GM03348 (cell line): ENCODE measurements around the gene DNAJC2.
"Not testable (repeated sequence)": the region's sequence is repeated elsewhere in the genome, so short reads cannot be mapped to it uniquely, and the experiment has no call there.

Experiments
- DNase-seq: peaks from one replicate; pipeline ENCODE4 v3.0.0; 2012; ENCODE audit warnings: low spot score

DNAJC2 gene

DNA sequence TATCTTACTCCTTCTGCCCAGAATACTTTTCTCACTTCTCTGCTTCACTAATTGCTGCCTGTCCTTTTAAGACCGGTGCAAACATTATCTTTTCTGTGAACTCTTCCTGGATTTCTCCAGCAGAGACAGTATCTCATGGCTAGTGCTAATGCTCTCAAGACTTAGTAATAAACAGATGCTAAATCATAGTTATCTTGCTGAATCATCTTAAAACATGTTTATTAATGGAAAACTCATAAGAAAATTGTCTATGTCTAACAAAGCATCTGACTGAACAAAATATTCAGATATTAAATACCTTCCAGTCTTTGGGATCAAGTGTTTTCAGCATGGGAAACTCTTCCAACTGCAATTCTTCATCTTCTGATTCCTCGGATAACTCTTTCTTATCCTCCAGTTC lies 3.1 kb downstream of the DNAJC2 start:
- no peak for DNase-seq

- DNase-seq, result no peak
These were observed 5.7 kb downstream of the DNAJC2 start for GRCh38 chr7:103338864-103339263.

- no peak for DNase-seq
These were observed 7.8 kb downstream of the DNAJC2 start for GRCh38 chr7:103336761-103337160.

- DNase-seq, result no peak
These were observed 18.8 kb downstream of the DNAJC2 start for GRCh38 chr7:103325744-103326143.

DNA sequence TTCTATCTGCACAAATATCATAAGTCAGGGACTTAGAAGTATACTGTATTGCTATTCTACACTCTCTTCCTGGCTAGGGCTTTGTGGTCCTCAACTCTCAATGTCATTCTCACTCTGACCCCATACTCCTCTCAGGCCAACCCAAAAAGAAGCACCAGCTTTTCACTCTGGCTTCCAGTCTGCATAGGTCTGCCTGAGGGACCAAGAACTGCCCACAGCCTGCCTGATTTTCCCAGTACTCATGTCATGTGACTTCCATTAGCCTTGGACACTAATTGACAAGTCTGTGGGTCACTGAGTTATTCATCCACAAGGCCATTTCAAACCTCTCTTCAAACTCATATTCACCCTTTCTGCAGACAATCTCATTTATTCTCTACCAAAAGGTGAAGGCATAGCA lies 27.6 kb downstream of the DNAJC2 start:
- no peak for DNase-seq

GRCh38 chr7:103316380-103316941 lies 28.1 kb downstream of the DNAJC2 start:
- no peak for DNase-seq

DNA sequence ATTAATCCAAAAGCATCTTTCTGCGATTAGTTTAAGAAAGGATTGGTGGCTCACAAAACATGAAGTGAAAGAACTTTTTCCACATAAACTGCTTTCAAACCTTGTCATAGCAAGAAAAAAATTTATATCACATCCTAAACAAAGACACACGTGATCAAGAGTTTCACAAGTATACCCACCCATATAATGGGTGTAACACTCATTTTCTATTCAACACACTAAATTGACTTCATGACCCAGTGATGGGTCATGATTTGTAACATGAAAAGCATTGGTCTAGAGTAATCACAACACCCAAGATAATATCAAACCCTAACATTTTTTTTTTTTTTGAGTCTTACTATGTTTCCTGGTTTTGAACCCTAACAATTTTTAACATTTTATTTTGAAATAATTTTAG lies 29.7 kb downstream of the DNAJC2 start:
- no peak for DNase-seq

GRCh38 chr7:103307503-103308231 lies 36.9 kb downstream of the DNAJC2 start:
- no peak for DNase-seq

DNA sequence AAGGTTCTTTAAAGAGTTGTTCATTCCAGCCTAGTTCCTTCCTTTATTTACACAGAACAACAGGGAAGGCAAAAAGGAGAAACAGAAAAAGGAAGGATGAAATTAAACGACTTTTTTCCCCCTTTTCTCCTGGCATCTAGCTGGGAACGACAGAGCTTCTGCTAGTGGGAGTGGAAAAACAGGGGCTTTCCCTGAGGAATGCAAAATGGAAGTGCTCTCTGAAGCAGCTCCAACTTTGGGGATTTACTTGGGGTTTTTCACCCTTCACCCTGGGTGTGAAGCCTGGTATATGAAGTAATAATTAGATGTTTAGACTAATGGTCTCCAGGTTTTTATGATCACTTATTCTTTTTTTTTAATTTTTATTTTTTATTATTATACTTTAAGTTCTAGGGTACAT lies 43.1 kb downstream of the DNAJC2 start:
- DNase-seq, result no peak

GRCh38 chr7:103299660-103300059 lies 44.9 kb downstream of the DNAJC2 start:
- no peak for DNase-seq

GRCh38 chr7:103297837-103298179 lies 46.8 kb downstream of the DNAJC2 start:
- DNase-seq, result no peak

DNA sequence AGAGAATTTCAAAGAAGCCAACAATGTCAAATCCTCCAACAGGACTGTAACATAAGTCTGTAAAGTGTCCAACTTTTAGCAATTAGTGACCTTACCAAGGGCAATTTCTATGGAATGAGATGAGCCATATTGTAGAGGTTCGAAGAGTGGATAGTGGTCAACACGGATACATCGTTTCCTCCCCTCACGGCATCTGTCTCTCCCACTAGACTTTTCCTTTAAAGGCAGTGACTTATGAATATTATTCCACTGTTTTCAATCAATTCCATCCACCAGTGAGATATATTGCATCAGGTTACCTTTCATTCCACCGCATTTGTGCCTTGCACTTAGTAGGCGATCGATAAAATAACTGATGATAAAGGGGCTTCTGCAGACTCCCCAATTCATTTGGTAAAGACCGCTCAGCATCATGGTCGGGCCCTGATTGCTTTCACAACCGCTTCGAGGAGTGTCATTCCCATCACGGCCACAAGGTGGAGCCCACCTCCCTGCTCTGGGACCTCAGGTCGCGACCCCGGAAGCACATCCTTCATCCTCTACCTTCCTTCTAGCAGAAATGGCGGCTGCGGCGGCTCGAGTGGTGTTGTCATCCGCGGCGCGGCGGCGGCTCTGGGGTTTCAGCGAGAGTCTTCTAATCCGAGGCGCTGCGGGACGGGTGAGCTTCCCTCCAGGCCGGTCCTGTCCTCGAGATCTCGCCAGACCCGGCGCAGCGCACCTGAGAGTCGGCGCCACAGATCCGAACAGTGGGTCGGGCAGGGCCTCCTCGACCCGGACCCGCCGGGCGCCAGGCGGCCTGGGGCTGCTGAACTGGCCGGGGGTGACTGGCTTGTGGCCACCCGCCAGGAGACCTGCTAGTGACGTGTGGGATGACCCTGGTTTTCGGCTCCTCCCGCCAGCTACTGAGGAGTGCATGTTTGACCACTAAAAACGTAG lies 47.4 kb downstream of the DNAJC2 start, which contains the start of gene PMPCB:
TSS of gene PMPCB (plus strand) at position 535 of the 936 bp plus-strand sequence. CDS start at position 560, 25 bp downstream.
- peak; percentile 96 for DNase-seq

GRCh38 chr7:103293526-103293925 lies 51.0 kb downstream of the DNAJC2 start:
- no peak for DNase-seq

DNA sequence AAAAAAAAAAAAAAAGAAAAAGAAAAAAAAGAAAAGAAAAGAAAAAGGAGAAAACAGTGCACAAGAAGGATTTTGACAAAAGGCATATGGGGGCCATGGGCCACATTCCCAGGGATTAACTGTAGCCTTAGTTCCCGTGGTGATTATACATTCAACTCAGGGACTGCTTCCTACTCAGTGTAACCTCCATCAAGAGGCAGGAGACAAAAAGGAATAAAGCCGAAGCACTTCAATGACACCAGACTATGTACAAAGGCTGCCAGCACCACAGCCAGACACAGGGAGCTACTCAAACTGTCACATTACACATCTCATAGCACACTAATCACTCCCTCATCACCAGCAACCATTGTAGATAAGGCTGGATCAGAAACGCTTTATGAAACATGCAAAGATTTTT lies 52.4 kb downstream of the DNAJC2 start:
- DNase-seq, result no peak

- not testable (repeated sequence) for DNase-seq
These were observed 61.7 kb downstream of the DNAJC2 start for GRCh38 chr7:103282802-103283427.

- DNase-seq, result not testable (repeated sequence)
These were observed 63.8 kb downstream of the DNAJC2 start for GRCh38 chr7:103280803-103281155.

DNA sequence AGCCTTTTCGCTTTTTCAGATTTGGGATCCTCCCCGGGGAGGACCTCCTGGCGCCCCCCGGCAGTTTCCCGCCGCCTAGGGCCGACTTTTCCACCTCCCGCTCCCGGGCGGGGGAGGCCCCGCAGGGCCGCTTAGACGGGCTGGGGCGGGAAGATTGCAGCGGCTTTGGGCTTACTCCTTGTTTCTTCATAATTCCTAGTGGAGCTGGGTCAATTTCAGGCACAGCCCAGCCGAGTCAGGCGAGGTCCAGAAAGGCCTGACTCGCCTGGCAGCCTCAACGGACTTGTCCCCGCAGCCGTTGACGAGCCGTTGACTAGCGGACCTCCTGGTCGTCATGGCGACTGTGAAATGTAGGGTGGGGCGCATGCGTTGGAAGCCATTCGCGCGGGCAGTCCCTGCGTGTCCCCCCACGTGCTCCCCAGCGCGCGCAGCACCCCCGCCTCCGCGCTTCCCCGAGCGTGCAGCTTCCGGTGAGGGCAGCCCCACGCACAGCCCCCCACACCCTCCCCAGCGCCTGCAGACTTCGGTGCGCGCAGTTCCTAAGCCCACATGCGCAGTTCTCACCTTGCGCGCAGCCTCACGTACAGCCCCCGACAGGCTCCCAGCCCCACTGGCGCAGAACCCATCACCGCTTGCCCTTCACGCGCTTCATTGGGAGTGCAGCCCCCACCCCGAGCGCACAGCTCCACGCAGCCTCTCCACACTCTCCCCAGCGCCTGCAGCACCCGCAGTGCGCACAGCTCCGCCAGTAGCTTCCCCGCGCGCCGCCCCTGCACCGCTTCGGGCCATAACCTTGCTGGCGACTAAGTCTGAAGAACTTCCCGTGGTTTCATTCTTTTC lies 64.4 kb downstream of the DNAJC2 start:
- peak; percentile 42 for DNase-seq

DNA sequence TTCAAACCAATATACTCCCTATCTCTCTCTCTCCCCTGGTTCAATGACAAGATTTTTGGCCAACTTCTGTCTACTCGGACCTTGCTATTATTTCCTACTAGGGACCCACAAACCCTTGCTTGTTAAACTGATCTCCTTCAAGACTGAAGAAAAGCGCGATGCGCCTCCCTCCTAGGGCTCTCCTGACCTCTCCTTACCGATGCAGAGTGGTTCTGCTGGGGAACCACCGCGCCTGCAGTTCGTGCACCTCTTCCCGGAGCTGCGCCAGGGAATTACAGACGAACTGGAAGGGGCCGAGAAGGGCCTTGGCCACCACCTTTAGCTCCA lies 65.0 kb downstream of the DNAJC2 start:
- not testable (repeated sequence) for DNase-seq

- not testable (repeated sequence) for DNase-seq
These were observed 66.4 kb downstream of the DNAJC2 start for GRCh38 chr7:103278195-103278594.

GRCh38 chr7:103274867-103275266 lies 69.7 kb downstream of the DNAJC2 start:
- not testable (repeated sequence) for DNase-seq

- DNase-seq, result not testable (repeated sequence)
These were observed 71.2 kb downstream of the DNAJC2 start for GRCh38 chr7:103273374-103273773.

DNA sequence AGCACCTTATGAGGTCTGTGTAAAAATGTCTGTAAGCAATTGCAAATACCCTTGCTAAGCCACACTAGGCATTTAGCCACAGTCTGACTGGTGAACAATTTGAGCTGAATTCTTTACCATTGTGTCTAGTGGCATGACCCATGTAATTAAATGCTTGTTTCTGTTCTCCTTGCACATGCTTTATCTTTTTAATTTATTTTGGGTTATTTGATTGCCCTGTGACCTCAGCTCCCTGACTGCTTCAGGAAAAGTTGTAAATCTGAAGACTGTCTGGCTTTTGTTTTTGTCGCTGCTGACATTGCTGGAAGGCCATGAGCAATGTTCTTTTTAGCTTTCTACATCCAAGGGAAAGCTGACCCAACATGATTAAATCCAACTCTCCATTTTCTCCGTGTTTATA lies 78.3 kb downstream of the DNAJC2 start:
- DNase-seq, result not testable (repeated sequence)
